B cell (primary cell): ENCODE measurements around the gene PRR9. TPM values are rescaled to one million over a fixed set of nuclear protein-coding genes. Genes with fewer than 3 reads are reported as not detected.

Experiments
- ATAC-seq: fragments of 200-7000 bp; cut with Tn5 transposase; one replicate; pipeline ENCODE4 v1.10.0; 2021; ENCODE audit warnings: low read depth, mild to moderate bottlenecking, moderate number of reproducible peaks, moderate library complexity
- CTCF ChIA-PET: fragments of 350-600 bp; sonication (Branson Sonifier 250); formaldehyde crosslinking; loops from one replicate; lab custom pipeline; 2021; ENCODE audit warnings: antibody characterized with exemption, inconsistent platforms; lab: Charles Lee
- POLR2A ChIA-PET: fragments of 350-600 bp; sonication (Branson Sonifier 250); formaldehyde crosslinking; loops from one replicate; lab custom pipeline; 2021; ENCODE audit warnings: antibody characterized with exemption; lab: Charles Lee
- DNase-seq: peaks from one replicate; pipeline ENCODE4 v3.0.0; 2013
- H2AFZ ChIP-seq: 2 replicates; pipeline ENCODE4 v1.6.1; 2012; ENCODE audit warnings: mild to moderate bottlenecking, low read depth, low read length; ENCODE audit not compliant: insufficient read depth, poor library complexity, severe bottlenecking
- H3K27ac ChIP-seq, 2 donors: 1 replicate in 1 of 2; 2 replicates in 1 of 2; pipeline ENCODE4 v1.5.1; 2012 to 2013; ENCODE audit warnings: low read length in 2 of 2, mild to moderate bottlenecking in 2 of 2, moderate library complexity in 1 of 2
- H3K27me3 ChIP-seq, 4 experiments: fragments of 200-600 bp in 1 of 4; sonication (generic) in 1 of 4; replicated peaks in 1 of 4; 1 replicate in 2 of 4; 2 replicates in 2 of 4; pipeline versions ENCODE4 v1.6.1 to v1.7.0; 2013 to 2016; ENCODE audit warnings: low read length in 3 of 4, mild to moderate bottlenecking in 2 of 4, mixed read lengths in 1 of 4, moderate library complexity in 1 of 4; ENCODE audit not compliant: insufficient read depth in 4 of 4, control insufficient read depth in 3 of 4; ENCODE audit errors: control extremely low read depth in 1 of 4
- H3K36me3 ChIP-seq, 2 experiments: replicated peaks in 1 of 2; 1 replicate in 1 of 2; 2 replicates in 1 of 2; pipeline versions ENCODE4 v1.6.1 to v1.7.1; 2013; ENCODE audit warnings: low read length in 1 of 2; ENCODE audit not compliant: insufficient read depth in 2 of 2, control insufficient read depth in 1 of 2; ENCODE audit errors: control extremely low read depth in 1 of 2, extremely low read depth in 1 of 2
- H3K4me1 ChIP-seq, 2 donors: fragments of 200-600 bp in 1 of 2; sonication (generic) in 1 of 2; 1 replicate in 1 of 2; 2 replicates in 1 of 2; pipeline versions ENCODE4 v1.5.1 to v1.6.1; 2013 to 2017; ENCODE audit warnings: low read length in 2 of 2; ENCODE audit not compliant: control insufficient read depth in 2 of 2, insufficient read depth in 2 of 2
- H3K4me2 ChIP-seq: replicated peaks from 2 replicates; pipeline ENCODE3; 2012; ENCODE audit warnings: mild to moderate bottlenecking, low read depth, low read length; ENCODE audit not compliant: poor library complexity, severe bottlenecking
- H3K4me3 ChIP-seq, 5 experiments: fragments of 200-600 bp in 1 of 5; sonication (generic) in 1 of 5; 1 replicate in 3 of 5; 2 replicates in 2 of 5; pipeline versions ENCODE4 v1.5.1 to v1.7.0; 2011 to 2016; ENCODE audit warnings: low read length in 4 of 5, mild to moderate bottlenecking in 4 of 5, low read depth in 2 of 5, control low read depth in 1 of 5, moderate library complexity in 1 of 5; ENCODE audit not compliant: insufficient read depth in 1 of 5; ENCODE audit errors: control extremely low read depth in 1 of 5, extremely low read depth in 1 of 5
- H3K79me2 ChIP-seq: fragments of 200-600 bp; sonication (generic); one replicate; pipeline ENCODE4 v1.6.0; 2016; ENCODE audit warnings: low read length; ENCODE audit not compliant: control insufficient read depth, insufficient read depth
- H3K9ac ChIP-seq: fragments of 200-600 bp; sonication (generic); 2 replicates; pipeline ENCODE4 v1.6.1; 2017; ENCODE audit warnings: mild to moderate bottlenecking, low read length, moderate library complexity
- H3K9me3 ChIP-seq, 3 donors: one replicate each; pipeline versions ENCODE4 v1.6.1 to v1.7.1; 2013; ENCODE audit warnings: low read length in 2 of 3; ENCODE audit not compliant: control insufficient read depth in 2 of 3, insufficient read depth in 1 of 3; ENCODE audit errors: control extremely low read depth in 1 of 3
- H4K20me1 ChIP-seq: 2 replicates; pipeline ENCODE4 v1.6.0; 2012; ENCODE audit warnings: mild to moderate bottlenecking, low read length; ENCODE audit not compliant: insufficient read depth, control insufficient read depth, poor library complexity, severe bottlenecking
- H3K27ac Mint-ChIP-seq: one replicate; pipeline ENCODE4 v1.8.0; 2021; ENCODE audit warnings: mixed read lengths
- H3K27me3 Mint-ChIP-seq: one replicate; pipeline ENCODE4 v1.8.0; 2021; ENCODE audit warnings: mixed read lengths
- H3K4me1 Mint-ChIP-seq: one replicate; pipeline ENCODE4 v1.8.0; 2021; ENCODE audit warnings: mixed read lengths
- H3K4me3 Mint-ChIP-seq: one replicate; pipeline ENCODE4 v1.8.0; 2021; ENCODE audit warnings: mixed read lengths
- H3K9me3 Mint-ChIP-seq: one replicate; pipeline ENCODE4 v1.8.0; 2022; ENCODE audit warnings: mixed read lengths; ENCODE audit not compliant: insufficient read depth
- EZH2 ChIP-seq: IDR thresholded peaks from 2 replicates; pipeline ENCODE4 v1.6.1; 2012; ENCODE audit warnings: borderline replicate concordance, low read depth, mild to moderate bottlenecking, moderate library complexity, low read length; ENCODE audit not compliant: insufficient read depth, poor library complexity, severe bottlenecking
- WGBS: methylation state at CpG from one replicate; pipeline ENCODE4 v1.1.5; 2013; ENCODE audit warnings: missing lambda C conversion rate; ENCODE audit not compliant: insufficient coverage; 5-methylcytosine and 5-hydroxymethylcytosine counted together
- intact Hi-C: fragments of 100-400 bp; cut with micrococcal nuclease; formaldehyde crosslinking; loops from one replicate; pipeline ENCODE4 v1.10.0; 2022
- polyA plus RNA-seq: library from polyadenylated mRNA; depleted of rRNA; stranded (reverse); fragments of >200 nt; gene quantifications from 2 replicates; pipeline ENCODE4 v1.2.3, GENCODE V29; 2012
- total RNA-seq, 2 donors: library from RNA; stranded (reverse); fragments of 120-200 nt in 1 of 2; gene quantifications; 1 replicate in 1 of 2; 2 replicates in 1 of 2; pipeline versions ENCODE4 v1.2.3 to v1.2.4, GENCODE V29; 2013 to 2022
- TF ChIP-seq, protein P1 (sequence below): fragments of 200-600 bp; IDR thresholded peaks from one replicate; pipeline ENCODE4 v1.8.0; 2022; ENCODE audit warnings: antibody characterized with exemption, mild to moderate bottlenecking

PRR9 gene
- total and polyA plus RNA-seq, 2 donors (not counting 1 experiment from before 2014, with no cell fraction given), result not detected

- intact Hi-C loops, result no loop called here
- CTCF ChIA-PET, result no interaction called here
- 67% methylated on average over 1 of the region's 4 CpGs for WGBS
- H2AFZ ChIP-seq, result no peak overlapping the region
- TF ChIP-seq, protein P1, sequence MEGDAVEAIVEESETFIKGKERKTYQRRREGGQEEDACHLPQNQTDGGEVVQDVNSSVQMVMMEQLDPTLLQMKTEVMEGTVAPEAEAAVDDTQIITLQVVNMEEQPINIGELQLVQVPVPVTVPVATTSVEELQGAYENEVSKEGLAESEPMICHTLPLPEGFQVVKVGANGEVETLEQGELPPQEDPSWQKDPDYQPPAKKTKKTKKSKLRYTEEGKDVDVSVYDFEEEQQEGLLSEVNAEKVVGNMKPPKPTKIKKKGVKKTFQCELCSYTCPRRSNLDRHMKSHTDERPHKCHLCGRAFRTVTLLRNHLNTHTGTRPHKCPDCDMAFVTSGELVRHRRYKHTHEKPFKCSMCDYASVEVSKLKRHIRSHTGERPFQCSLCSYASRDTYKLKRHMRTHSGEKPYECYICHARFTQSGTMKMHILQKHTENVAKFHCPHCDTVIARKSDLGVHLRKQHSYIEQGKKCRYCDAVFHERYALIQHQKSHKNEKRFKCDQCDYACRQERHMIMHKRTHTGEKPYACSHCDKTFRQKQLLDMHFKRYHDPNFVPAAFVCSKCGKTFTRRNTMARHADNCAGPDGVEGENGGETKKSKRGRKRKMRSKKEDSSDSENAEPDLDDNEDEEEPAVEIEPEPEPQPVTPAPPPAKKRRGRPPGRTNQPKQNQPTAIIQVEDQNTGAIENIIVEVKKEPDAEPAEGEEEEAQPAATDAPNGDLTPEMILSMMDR, result no peak
- no peak for TF ChIP-seq EZH2
- peaks cover 0 to 5% (median 0%) of the 10 kb centered on the region in 3 donors for H3K9me3 ChIP-seq
- H3K27ac ChIP-seq, result no peak overlapping the region
- no peaks in the 10 kb centered on the region for H3K79me2 ChIP-seq
- no peaks in the 10 kb centered on the region for H3K4me1 ChIP-seq
- no peaks in the 10 kb centered on the region for H3K36me3 ChIP-seq
- ATAC-seq, result no peak
- H3K9ac ChIP-seq, result no peak overlapping the region
- peaks cover 0 to 20% (median 11%) of the 10 kb centered on the region in 4 experiments for H3K27me3 ChIP-seq
- Mint-ChIP-seq H3K27ac (no peak overlapping the region), H3K4me1 (no peaks in the 10 kb centered on the region), H3K9me3 (no peaks in the 10 kb centered on the region), H3K27me3 (peaks cover 40% of the 10 kb centered on the region), H3K4me3 (no peak overlapping the region)
- H3K4me2 ChIP-seq, result no peak overlapping the region
- no peak overlapping the region for H3K4me3 ChIP-seq
- POLR2A ChIA-PET, result no interaction called here
- no peaks in the 10 kb centered on the region for H4K20me1 ChIP-seq
- no peak for DNase-seq
These were observed 28.1 kb downstream of the PRR9 start for GRCh38 chr1:153245466-153245865.

DNA sequence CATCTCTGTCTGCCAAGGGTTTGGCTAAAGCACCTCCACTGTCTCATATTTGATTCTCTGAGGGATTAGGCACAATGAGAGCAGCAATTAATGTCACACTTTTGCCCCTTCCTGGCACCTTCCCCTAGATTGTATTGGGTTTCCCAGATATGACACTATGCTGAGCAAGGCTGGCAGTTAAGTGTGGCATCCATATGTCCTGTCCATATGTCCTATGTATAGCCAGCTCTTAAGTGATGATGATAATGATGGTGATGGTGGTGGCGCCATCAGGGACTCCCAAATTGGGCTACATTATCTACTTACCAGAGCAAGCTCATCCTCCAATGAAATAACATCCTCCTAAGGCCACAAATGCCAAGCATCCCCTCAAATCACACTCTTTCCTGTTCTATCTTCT, 28.6 kb downstream of the PRR9 start:
- TF ChIP-seq EZH2, result no peak
- TF ChIP-seq, protein P1, result no peak
- Histone ChIP-seq H3K4me2 (no peak overlapping the region), H3K4me1 (no peaks in the 10 kb centered on the region), H3K27ac (no peak overlapping the region), H3K4me3 (no peak overlapping the region), H3K79me2 (no peaks in the 10 kb centered on the region), H3K9ac (no peak overlapping the region), H4K20me1 (no peaks in the 10 kb centered on the region), H3K27me3 (peaks cover 0 to 20% (median 11%) of the 10 kb centered on the region in 4 experiments), H3K9me3 (peaks cover 0 to 5% (median 0%) of the 10 kb centered on the region in 3 donors), H3K36me3 (no peaks in the 10 kb centered on the region), H2AFZ (no peak overlapping the region)
- DNase-seq (no peak), ATAC-seq (no peak)
- no peaks in the 10 kb centered on the region for H3K9me3 Mint-ChIP-seq
- no CpG with 5 or more reads among the region's 1 CpG for WGBS
- intact Hi-C loops, result no loop called here
- no peak overlapping the region for H3K4me3 Mint-ChIP-seq
- H3K27ac Mint-ChIP-seq, result no peak overlapping the region
- peaks cover 41% of the 10 kb centered on the region for H3K27me3 Mint-ChIP-seq
- POLR2A ChIA-PET, result no interaction called here
- no peaks in the 10 kb centered on the region for H3K4me1 Mint-ChIP-seq
- CTCF ChIA-PET, result interaction anchor here (1.2 kb wide), 1 partner anchor 8 kb away, joined by 3 read pairs; no protein-coding TSS in a partner anchor
